SU-DHL-6 (cell line): Measurements from ENCODE around the gene RBM4B.

Experiments
- H2AFZ ChIP-seq: fragments of 200-600 bp; sonication (generic); 2 replicates; pipeline ENCODE4 v1.6.1; 2014; ENCODE audit warnings: low read depth, mild to moderate bottlenecking, moderate library complexity, mixed read lengths, antibody characterized with exemption, low read length; ENCODE audit not compliant: severe bottlenecking
- H3F3A ChIP-seq: fragments of 200-600 bp; shearing (Covaris generic); 2 replicates; pipeline ENCODE4 v1.6.0; 2016; ENCODE audit warnings: antibody characterized with exemption, mild to moderate bottlenecking; ENCODE audit not compliant: insufficient read depth
- H3K27ac ChIP-seq: fragments of 200-600 bp; sonication (generic); 2 replicates; pipeline ENCODE4 v1.5.1; 2016; ENCODE audit warnings: low read depth, mild to moderate bottlenecking, low read length, moderate library complexity, mixed read lengths
- H3K27me3 ChIP-seq: fragments of 200-600 bp; sonication (generic), shearing (Covaris generic); 2 replicates; pipeline ENCODE4 v1.6.0; 2014; ENCODE audit warnings: mild to moderate bottlenecking, low read length
- H3K36me3 ChIP-seq: fragments of 200-600 bp; sonication (generic); 2 replicates; pipeline ENCODE4 v1.6.1; 2014; ENCODE audit warnings: mild to moderate bottlenecking, low read length, mixed read lengths
- H3K4me2 ChIP-seq: fragments of 300-600, 200-600 bp; shearing (Covaris generic), sonication (generic); 2 replicates; pipeline ENCODE4 v1.6.0; 2014; ENCODE audit warnings: low read length, low read depth, mild to moderate bottlenecking; ENCODE audit not compliant: poor library complexity, severe bottlenecking
- H3K4me3 ChIP-seq: fragments of 200-600 bp; sonication (generic); 2 replicates; pipeline ENCODE4 v1.5.1; 2014; ENCODE audit warnings: antibody characterized with exemption, low read length, mild to moderate bottlenecking, mixed read lengths; ENCODE audit not compliant: insufficient read depth, poor library complexity, severe bottlenecking
- H3K79me2 ChIP-seq: fragments of 200-600 bp; sonication (generic); 2 replicates; pipeline ENCODE4 v1.6.1; 2014; ENCODE audit warnings: mild to moderate bottlenecking, low read length, moderate library complexity; ENCODE audit not compliant: insufficient read depth
- H3K9ac ChIP-seq: fragments of 200-600 bp; sonication (generic); 2 replicates; pipeline ENCODE4 v1.7.0; 2014; ENCODE audit warnings: mild to moderate bottlenecking, low read length
- H3K9me2 ChIP-seq: fragments of 200-600 bp; sonication (generic); replicated peaks from 2 replicates; pipeline ENCODE4 v1.6.1; 2014; ENCODE audit warnings: low read length; ENCODE audit not compliant: insufficient read depth
- H3K9me3 ChIP-seq: fragments of 200-600 bp; sonication (generic); 2 replicates; pipeline ENCODE4 v1.6.1; 2014; ENCODE audit warnings: low read length, mixed read lengths; ENCODE audit not compliant: insufficient read depth
- H4K20me1 ChIP-seq: fragments of 200-600 bp; sonication (generic); 2 replicates; pipeline ENCODE4 v1.6.1; 2014; ENCODE audit warnings: low read depth, mild to moderate bottlenecking, antibody characterized with exemption, low read length, moderate library complexity, mixed read lengths
- EZH2phosphoT487 ChIP-seq: fragments of 200-600 bp; sonication (generic), shearing (Covaris generic); conservative IDR thresholded peaks from 2 replicates; pipeline ENCODE4 v1.6.1; 2018; ENCODE audit warnings: mild to moderate bottlenecking, antibody characterized with exemption, low read length, moderate library complexity, mixed read lengths
- TF ChIP-seq, protein P1 (sequence below): fragments of 200-600 bp; sonication (generic); IDR thresholded peaks from one replicate; pipeline ENCODE4 v1.5.1; 2017; ENCODE audit warnings: antibody characterized with exemption, mild to moderate bottlenecking, low read length, moderate library complexity; ENCODE audit not compliant: insufficient read depth, poor library complexity, severe bottlenecking

RBM4B gene

DNA sequence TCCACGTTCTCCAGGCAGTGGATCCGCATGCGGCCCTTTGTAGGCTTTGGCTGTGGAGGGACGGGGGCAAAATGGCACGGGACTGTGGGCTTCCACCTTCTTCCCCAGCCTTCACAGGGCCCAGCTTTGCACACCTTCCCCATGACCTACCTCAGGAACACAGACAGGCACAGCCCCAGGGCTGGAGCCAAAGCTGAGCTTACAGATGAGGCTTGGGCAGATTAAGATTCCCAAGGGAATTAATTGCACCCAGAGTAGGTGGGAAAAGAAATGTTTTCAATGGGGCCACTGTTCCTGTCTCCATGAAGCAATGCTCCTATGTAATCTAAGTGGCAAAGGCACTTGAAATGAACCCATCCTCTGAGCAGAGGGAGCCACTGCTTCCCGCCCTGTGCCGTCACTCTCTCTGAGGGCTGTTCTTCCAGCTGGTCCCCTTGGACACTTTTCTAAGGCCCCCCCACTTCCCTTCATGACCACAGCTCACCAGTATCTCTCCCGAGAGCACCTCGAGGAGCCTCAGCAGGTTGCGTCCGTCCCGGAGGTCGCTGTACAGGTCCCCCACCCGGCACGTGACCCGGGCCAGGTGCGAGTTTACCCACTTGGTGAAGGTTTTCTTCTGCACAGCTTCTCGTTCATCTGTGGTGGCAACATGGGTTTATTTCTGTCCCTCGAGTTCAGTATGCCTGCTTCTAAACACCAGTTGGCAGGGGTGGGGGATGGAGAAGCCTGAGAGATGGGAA is 37.8 kb upstream of the RBM4B start:
- Histone ChIP-seq H3K4me2 (no peak overlapping the region), H3K27me3 (no peaks in the 10 kb centered on the region), H3F3A (no peaks in the 10 kb centered on the region), H2AFZ (no peak overlapping the region), H4K20me1 (no peaks in the 10 kb centered on the region), H3K27ac (no peak overlapping the region), H3K9me3 (no peaks in the 10 kb centered on the region), H3K9me2 (no peaks in the 10 kb centered on the region), H3K9ac (no peak overlapping the region), H3K36me3 (no peaks in the 10 kb centered on the region), H3K79me2 (no peaks in the 10 kb centered on the region), H3K4me3 (no peak overlapping the region)
- TF ChIP-seq, protein P1, sequence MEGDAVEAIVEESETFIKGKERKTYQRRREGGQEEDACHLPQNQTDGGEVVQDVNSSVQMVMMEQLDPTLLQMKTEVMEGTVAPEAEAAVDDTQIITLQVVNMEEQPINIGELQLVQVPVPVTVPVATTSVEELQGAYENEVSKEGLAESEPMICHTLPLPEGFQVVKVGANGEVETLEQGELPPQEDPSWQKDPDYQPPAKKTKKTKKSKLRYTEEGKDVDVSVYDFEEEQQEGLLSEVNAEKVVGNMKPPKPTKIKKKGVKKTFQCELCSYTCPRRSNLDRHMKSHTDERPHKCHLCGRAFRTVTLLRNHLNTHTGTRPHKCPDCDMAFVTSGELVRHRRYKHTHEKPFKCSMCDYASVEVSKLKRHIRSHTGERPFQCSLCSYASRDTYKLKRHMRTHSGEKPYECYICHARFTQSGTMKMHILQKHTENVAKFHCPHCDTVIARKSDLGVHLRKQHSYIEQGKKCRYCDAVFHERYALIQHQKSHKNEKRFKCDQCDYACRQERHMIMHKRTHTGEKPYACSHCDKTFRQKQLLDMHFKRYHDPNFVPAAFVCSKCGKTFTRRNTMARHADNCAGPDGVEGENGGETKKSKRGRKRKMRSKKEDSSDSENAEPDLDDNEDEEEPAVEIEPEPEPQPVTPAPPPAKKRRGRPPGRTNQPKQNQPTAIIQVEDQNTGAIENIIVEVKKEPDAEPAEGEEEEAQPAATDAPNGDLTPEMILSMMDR, result no peak
- TF ChIP-seq EZH2phosphoT487, result no peak

- Histone ChIP-seq H3K4me2 (no peak overlapping the region), H3K79me2 (no peaks in the 10 kb centered on the region), H3K9me2 (no peaks in the 10 kb centered on the region), H3K36me3 (no peaks in the 10 kb centered on the region), H3K4me3 (no peak overlapping the region), H4K20me1 (no peaks in the 10 kb centered on the region), H3F3A (no peaks in the 10 kb centered on the region), H3K9me3 (no peaks in the 10 kb centered on the region), H2AFZ (no peak overlapping the region), H3K27ac (no peak overlapping the region), H3K9ac (no peak overlapping the region), H3K27me3 (no peaks in the 10 kb centered on the region)
- TF ChIP-seq, protein P1, result no peak
- no peak for TF ChIP-seq EZH2phosphoT487
Measured at GRCh38 chr11:66713746-66714480, 36.2 kb upstream of the RBM4B start.

- Histone ChIP-seq H2AFZ (no peak overlapping the region), H3K9ac (no peak overlapping the region), H3K9me2 (no peaks in the 10 kb centered on the region), H3K36me3 (no peaks in the 10 kb centered on the region), H3F3A (no peaks in the 10 kb centered on the region), H3K4me2 (no peak overlapping the region), H3K79me2 (no peaks in the 10 kb centered on the region), H3K9me3 (no peaks in the 10 kb centered on the region), H3K4me3 (no peak overlapping the region), H4K20me1 (no peaks in the 10 kb centered on the region), H3K27ac (no peak overlapping the region), H3K27me3 (no peaks in the 10 kb centered on the region)
- no peak for TF ChIP-seq EZH2phosphoT487
- TF ChIP-seq, protein P1, result no peak
Measured at GRCh38 chr11:66710384-66710930, 32.8 kb upstream of the RBM4B start.
